B cell (primary cell): ENCODE measurements around the gene ZFP90.

Experiments
- EZH2 ChIP-seq: IDR thresholded peaks from 2 replicates; pipeline ENCODE4 v1.6.1; 2012; ENCODE audit warnings: borderline replicate concordance, low read depth, mild to moderate bottlenecking, moderate library complexity, low read length; ENCODE audit not compliant: insufficient read depth, poor library complexity, severe bottlenecking
- TF ChIP-seq, protein P1 (sequence below): fragments of 200-600 bp; IDR thresholded peaks from one replicate; pipeline ENCODE4 v1.8.0; 2022; ENCODE audit warnings: antibody characterized with exemption, mild to moderate bottlenecking

DNA sequence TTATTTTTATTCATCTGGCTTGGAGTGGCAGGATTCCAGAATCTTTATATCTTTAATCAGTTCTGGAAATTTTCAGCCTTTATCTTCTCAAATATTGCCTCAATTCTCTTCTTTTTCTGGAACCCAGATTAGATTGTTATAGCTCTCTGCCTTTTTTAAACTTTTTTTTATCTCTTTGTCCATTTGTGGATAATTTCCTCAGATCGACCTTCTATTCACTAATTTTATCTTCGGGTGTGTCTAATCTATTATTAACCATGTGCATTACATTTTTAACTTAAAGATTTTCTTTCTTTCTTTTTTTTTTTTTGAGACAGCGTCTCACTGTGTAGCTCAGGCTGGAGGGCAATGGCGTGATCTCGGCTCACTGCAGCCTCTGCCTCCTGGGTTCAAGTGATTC lies 5.2 kb upstream of the ZFP90 start:
- no peak for TF ChIP-seq EZH2
- TF ChIP-seq, protein P1, sequence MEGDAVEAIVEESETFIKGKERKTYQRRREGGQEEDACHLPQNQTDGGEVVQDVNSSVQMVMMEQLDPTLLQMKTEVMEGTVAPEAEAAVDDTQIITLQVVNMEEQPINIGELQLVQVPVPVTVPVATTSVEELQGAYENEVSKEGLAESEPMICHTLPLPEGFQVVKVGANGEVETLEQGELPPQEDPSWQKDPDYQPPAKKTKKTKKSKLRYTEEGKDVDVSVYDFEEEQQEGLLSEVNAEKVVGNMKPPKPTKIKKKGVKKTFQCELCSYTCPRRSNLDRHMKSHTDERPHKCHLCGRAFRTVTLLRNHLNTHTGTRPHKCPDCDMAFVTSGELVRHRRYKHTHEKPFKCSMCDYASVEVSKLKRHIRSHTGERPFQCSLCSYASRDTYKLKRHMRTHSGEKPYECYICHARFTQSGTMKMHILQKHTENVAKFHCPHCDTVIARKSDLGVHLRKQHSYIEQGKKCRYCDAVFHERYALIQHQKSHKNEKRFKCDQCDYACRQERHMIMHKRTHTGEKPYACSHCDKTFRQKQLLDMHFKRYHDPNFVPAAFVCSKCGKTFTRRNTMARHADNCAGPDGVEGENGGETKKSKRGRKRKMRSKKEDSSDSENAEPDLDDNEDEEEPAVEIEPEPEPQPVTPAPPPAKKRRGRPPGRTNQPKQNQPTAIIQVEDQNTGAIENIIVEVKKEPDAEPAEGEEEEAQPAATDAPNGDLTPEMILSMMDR, result no peak
